ENCODE measurements around the gene UNC5CL.

Gene UNC5CL

GRCh38 chr6:41075651-41076626, 36.9 kb upstream of the UNC5CL start:
- H3K23ac ChIP-seq (ENCODE audit: low read length) = no peak overlapping the region

GRCh38 chr6:41074692-41075436, 35.8 kb upstream of the UNC5CL start:
- Histone ChIP-seq H4K8ac (ENCODE audit: low read depth, low read length) (no peak overlapping the region), H3K79me2 (ENCODE audit: control insufficient read depth, insufficient read depth, low read length, poor library complexity) (peaks cover 23% of the 10 kb centered on the region), H3K23ac (ENCODE audit: low read length) (no peak overlapping the region), H3K18ac (ENCODE audit: low read length) (no peak overlapping the region), H3K27ac (ENCODE audit: low read depth, low read length) (no peak overlapping the region), H3K9ac (ENCODE audit: low read length) (no peak overlapping the region), H3K4me1 (ENCODE audit: control insufficient read depth in 1 of 2, insufficient read depth in 2 of 2, low read length in 2 of 2) (peaks cover 2 to 4% of the 10 kb centered on the region in 2 experiments), H2BK12ac (ENCODE audit: low read length) (no peak overlapping the region), H3K4me2 (ENCODE audit: low read length) (peak overlapping the region; percentile 95), H2AK5ac (ENCODE audit: low read length) (no peak overlapping the region), H3K27me3 (ENCODE audit: insufficient read depth, low read length) (no peaks in the 10 kb centered on the region), H2AFZ (ENCODE audit: insufficient read depth, low read length, poor library complexity) (no peak overlapping the region), H3K9me3 (ENCODE audit: insufficient read depth, low read depth, low read length) (no peaks in the 10 kb centered on the region), H3K79me1 (ENCODE audit: low read length) (peaks cover 19% of the 10 kb centered on the region), H3K36me3 (ENCODE audit: control insufficient read depth in 1 of 2, insufficient read depth in 2 of 2, low read length in 2 of 2) (peaks cover 3 to 6% of the 10 kb centered on the region in 2 experiments), H3K4ac (ENCODE audit: low read depth, low read length) (peak overlapping the region; percentile 96), H3K14ac (ENCODE audit: low read length) (no peak overlapping the region), H2BK5ac (ENCODE audit: low read depth, low read length, poor library complexity) (no peak overlapping the region), H4K91ac (ENCODE audit: low read depth, low read length) (no peak overlapping the region), H2BK120ac (ENCODE audit: insufficient read depth, low read length, poor library complexity) (no peak overlapping the region), H3K4me3 (ENCODE audit: low read depth, low read length) (no peak overlapping the region), H4K12ac (ENCODE audit: low read depth, low read length) (no peak overlapping the region)
- no peak for DNase-seq
- no CpG with 5 or more reads among the region's 11 CpGs for WGBS (ENCODE audit: extremely low coverage, insufficient coverage, insufficient read length)

More at GRCh38 chr6:41075651-41076626, 36.9 kb upstream of the UNC5CL start:
- Histone ChIP-seq H3K79me1 (ENCODE audit: low read length) (peaks cover 19% of the 10 kb centered on the region), H2AK5ac (ENCODE audit: low read length) (no peak overlapping the region), H3K9ac (ENCODE audit: low read length) (no peak overlapping the region), H3K4ac (ENCODE audit: low read depth, low read length) (peak overlapping the region; percentile 97), H3K79me2 (ENCODE audit: control insufficient read depth, insufficient read depth, low read length, poor library complexity) (peaks cover 25% of the 10 kb centered on the region), H4K12ac (ENCODE audit: low read depth, low read length) (no peak overlapping the region), H2BK120ac (ENCODE audit: insufficient read depth, low read length, poor library complexity) (no peak overlapping the region), H3K18ac (ENCODE audit: low read length) (no peak overlapping the region), H3K9me3 (ENCODE audit: insufficient read depth, low read depth, low read length) (no peaks in the 10 kb centered on the region), H4K8ac (ENCODE audit: low read depth, low read length) (no peak overlapping the region), H3K4me2 (ENCODE audit: low read length) (no peak overlapping the region), H2BK5ac (ENCODE audit: low read depth, low read length, poor library complexity) (no peak overlapping the region), H3K27ac (ENCODE audit: low read depth, low read length) (no peak overlapping the region), H3K27me3 (ENCODE audit: insufficient read depth, low read length) (no peaks in the 10 kb centered on the region), H2AFZ (ENCODE audit: insufficient read depth, low read length, poor library complexity) (no peak overlapping the region), H3K4me3 (ENCODE audit: low read depth, low read length) (no peak overlapping the region), H4K91ac (ENCODE audit: low read depth, low read length) (no peak overlapping the region), H3K4me1 (ENCODE audit: control insufficient read depth in 1 of 2, insufficient read depth in 2 of 2, low read length in 2 of 2) (peaks cover 2 to 4% of the 10 kb centered on the region in 2 experiments), H2BK12ac (ENCODE audit: low read length) (no peak overlapping the region), H3K14ac (ENCODE audit: low read length) (no peak overlapping the region), H3K36me3 (ENCODE audit: control insufficient read depth in 1 of 2, insufficient read depth in 2 of 2, low read length in 2 of 2) (peaks cover 9 to 13% of the 10 kb centered on the region in 2 experiments)
- WGBS (ENCODE audit: extremely low coverage, insufficient coverage, insufficient read length) = no CpG with 5 or more reads among the region's 4 CpGs
- DNase-seq = no peak

GRCh38 chr6:41073968-41074691, 35.1 kb upstream of the UNC5CL start:
- no peak overlapping the region for H2BK5ac ChIP-seq (ENCODE audit: low read depth, low read length, poor library complexity)
- no peaks in the 10 kb centered on the region for H3K9me3 ChIP-seq (ENCODE audit: insufficient read depth, low read depth, low read length)
- no peak overlapping the region for H2BK12ac ChIP-seq (ENCODE audit: low read length)
- no peak overlapping the region for H2BK120ac ChIP-seq (ENCODE audit: insufficient read depth, low read length, poor library complexity)
- H3K4me1 ChIP-seq (ENCODE audit: control insufficient read depth in 1 of 2, insufficient read depth in 2 of 2, low read length in 2 of 2) = peaks cover 2 to 4% of the 10 kb centered on the region in 2 experiments
- peak overlapping the region; percentile 57 for H3K9ac ChIP-seq (ENCODE audit: low read length)
- H2AFZ ChIP-seq (ENCODE audit: insufficient read depth, low read length, poor library complexity) = no peak overlapping the region
- DNase-seq = peak in 1 of 2 donors; percentile 11
- no peak overlapping the region for H3K18ac ChIP-seq (ENCODE audit: low read length)
- WGBS (ENCODE audit: extremely low coverage, insufficient coverage, insufficient read length) = no CpG with 5 or more reads among the region's 11 CpGs
- H3K4ac ChIP-seq (ENCODE audit: low read depth, low read length) = peak overlapping the region; percentile 96
- no peak overlapping the region for H2AK5ac ChIP-seq (ENCODE audit: low read length)
- H4K8ac ChIP-seq (ENCODE audit: low read depth, low read length) = no peak overlapping the region
- H3K27me3 ChIP-seq (ENCODE audit: insufficient read depth, low read length) = no peaks in the 10 kb centered on the region
- no peak overlapping the region for H4K12ac ChIP-seq (ENCODE audit: low read depth, low read length)
- peaks cover 23% of the 10 kb centered on the region for H3K79me2 ChIP-seq (ENCODE audit: control insufficient read depth, insufficient read depth, low read length, poor library complexity)
- peaks cover 19% of the 10 kb centered on the region for H3K79me1 ChIP-seq (ENCODE audit: low read length)
- no peak overlapping the region for H3K14ac ChIP-seq (ENCODE audit: low read length)
- H4K91ac ChIP-seq (ENCODE audit: low read depth, low read length) = no peak overlapping the region
- H3K4me2 ChIP-seq (ENCODE audit: low read length) = peak overlapping the region; percentile 95
- peak overlapping the region; percentile 90 for H3K27ac ChIP-seq (ENCODE audit: low read depth, low read length)
- peaks cover 2 to 3% of the 10 kb centered on the region in 2 experiments for H3K36me3 ChIP-seq (ENCODE audit: control insufficient read depth in 1 of 2, insufficient read depth in 2 of 2, low read length in 2 of 2)
- no peak overlapping the region for H3K23ac ChIP-seq (ENCODE audit: low read length)
- peak overlapping the region; percentile 91 for H3K4me3 ChIP-seq (ENCODE audit: low read depth, low read length)

All from trophoblast cell (in vitro differentiated cells and primary cell).